DND-41 (cell line): Measurements from ENCODE around the gene APPBP2.

ENCODE experiments used
- ATAC-seq: fragments of 200-7000 bp; cut with Tn5 transposase; 3 replicates; pipeline ENCODE4 v1.9.1; 2021; ENCODE audit warnings: low read depth; ENCODE audit not compliant: insufficient read depth
- DNase-seq: peaks from one replicate; pipeline ENCODE4 v3.0.0-alpha.2; 2020
- H2AFZ ChIP-seq: 2 replicates; pipeline ENCODE4 v1.6.0; 2012; ENCODE audit warnings: low read depth, low read length
- H3K27ac ChIP-seq: 2 replicates; pipeline ENCODE4 v1.5.1; 2012; ENCODE audit warnings: low read length, inconsistent platforms
- H3K27me3 ChIP-seq: fragments of 200-600 bp; sonication (generic); 2 replicates; pipeline ENCODE4 v1.6.0; 2012; ENCODE audit warnings: low read length, mild to moderate bottlenecking, inconsistent platforms; ENCODE audit not compliant: insufficient read depth, poor library complexity
- H3K36me3 ChIP-seq: 2 replicates; pipeline ENCODE4 v1.5.1; 2012; ENCODE audit warnings: low read length, inconsistent platforms; ENCODE audit not compliant: insufficient read depth
- H3K4me1 ChIP-seq: 2 replicates; pipeline ENCODE4 v1.5.1; 2012; ENCODE audit warnings: mild to moderate bottlenecking, low read length; ENCODE audit not compliant: insufficient read depth
- H3K4me2 ChIP-seq: 2 replicates; pipeline ENCODE4 v1.6.0; 2012; ENCODE audit warnings: mild to moderate bottlenecking, moderate library complexity, low read length, inconsistent platforms; ENCODE audit not compliant: insufficient read depth
- H3K4me3 ChIP-seq, 2 experiments: fragments of 200-600 bp in 1 of 2; shearing (Covaris generic) in 1 of 2; 2 replicates each; pipeline ENCODE4 v1.5.1; 2012 to 2016; ENCODE audit warnings: inconsistent platforms in 2 of 2, low read length in 2 of 2, mild to moderate bottlenecking in 2 of 2, low read depth in 1 of 2, moderate library complexity in 1 of 2
- H3K79me2 ChIP-seq: 2 replicates; pipeline ENCODE4 v1.6.0; 2012; ENCODE audit warnings: low read length, inconsistent platforms; ENCODE audit not compliant: insufficient read depth
- H3K9ac ChIP-seq: 2 replicates; pipeline ENCODE4 v1.6.0; 2012; ENCODE audit warnings: low read depth, mild to moderate bottlenecking, inconsistent platforms, low read length, moderate library complexity
- H3K9me3 ChIP-seq: 2 replicates; pipeline ENCODE4 v1.5.1; 2012; ENCODE audit warnings: low read length, moderate library complexity, mild to moderate bottlenecking, inconsistent platforms; ENCODE audit not compliant: insufficient read depth, severe bottlenecking
- H4K20me1 ChIP-seq: 2 replicates; pipeline ENCODE4 v1.6.0; 2012; ENCODE audit warnings: low read length; ENCODE audit not compliant: insufficient read depth
- CTCF ChIP-seq: IDR thresholded peaks from 2 replicates; pipeline ENCODE4 v1.5.1; 2012; ENCODE audit warnings: borderline replicate concordance, low read length, moderate library complexity, mild to moderate bottlenecking; ENCODE audit not compliant: poor library complexity, severe bottlenecking; ENCODE audit errors: extremely low read depth
- EZH2 ChIP-seq: IDR thresholded peaks from 3 replicates; pipeline ENCODE4 v1.6.1; 2012; ENCODE audit warnings: borderline replicate concordance, low read depth, mild to moderate bottlenecking, moderate library complexity, low read length, inconsistent platforms; ENCODE audit not compliant: severe bottlenecking

APPBP2 gene

GRCh38 chr17:60525685-60526514, at the start of gene APPBP2:
APPBP2 (minus strand) TSS chr17:60526242; CDS start chr17:60525931, 311 bp downstream.
- peak; percentile 80 for DNase-seq
- Histone ChIP-seq H3K4me1 (peaks cover 36% of the 10 kb centered on the region), H2AFZ (peak within 1 kb of the TSS; percentile 95), H3K9me3 (no peaks in the 10 kb centered on the region), H3K9ac (peak within 1 kb of the TSS; percentile 86), H3K4me3 (peak within 1 kb of the TSS; percentile 67 to 71), H3K27me3 (no peaks in the 10 kb centered on the region), H3K27ac (peak within 1 kb of the TSS; percentile 88), H4K20me1 (peaks cover 23% of the 10 kb centered on the region), H3K79me2 (peaks cover 63% of the 10 kb centered on the region), H3K4me2 (peak within 1 kb of the TSS; percentile 70), H3K36me3 (peaks cover 7% of the 10 kb centered on the region)
- no peak for TF ChIP-seq CTCF
- no peak for TF ChIP-seq EZH2
- peak; percentile 92 for ATAC-seq

GRCh38 chr17:60573236-60574051, 47.4 kb upstream of the APPBP2 start:
- Histone ChIP-seq H3K9me3 (no peaks in the 10 kb centered on the region), H3K36me3 (no peaks in the 10 kb centered on the region), H3K27me3 (peaks cover 3% of the 10 kb centered on the region), H4K20me1 (no peaks in the 10 kb centered on the region), H3K4me2 (no peak overlapping the region), H3K9ac (no peak overlapping the region), H2AFZ (no peak overlapping the region), H3K4me3 (no peak overlapping the region), H3K27ac (no peak overlapping the region), H3K4me1 (no peaks in the 10 kb centered on the region), H3K79me2 (no peaks in the 10 kb centered on the region)
- TF ChIP-seq EZH2 (no peak), CTCF (no peak)
- DNase-seq (no peak), ATAC-seq (no peak)

GRCh38 chr17:60565233-60565632, 39.2 kb upstream of the APPBP2 start:
- Histone ChIP-seq H3K79me2 (no peaks in the 10 kb centered on the region), H2AFZ (no peak overlapping the region), H3K27ac (no peak overlapping the region), H3K36me3 (no peaks in the 10 kb centered on the region), H3K9ac (no peak overlapping the region), H3K4me2 (no peak overlapping the region), H3K4me3 (no peak overlapping the region), H4K20me1 (no peaks in the 10 kb centered on the region), H3K4me1 (no peaks in the 10 kb centered on the region), H3K27me3 (no peaks in the 10 kb centered on the region), H3K9me3 (no peaks in the 10 kb centered on the region)
- TF ChIP-seq EZH2: no peak
- no peak for TF ChIP-seq CTCF
- DNase-seq (no peak), ATAC-seq (no peak)
